Liver (tissue), 3 donors: ENCODE data around the gene GRAMD1A.

Experiments
- CTCF ChIP-seq: fragments of 150-350 bp; IDR thresholded peaks from 2 replicates; pipeline ENCODE4 v1.5.1; 2017; ENCODE audit warnings: improper control_type of control experiment, low read depth, low read length; ENCODE audit not compliant: missing input control
- JUND ChIP-seq, 2 donors: IDR thresholded peaks; 2 replicates each; pipeline ENCODE4 v1.6.1; 2016; ENCODE audit warnings: antibody characterized with exemption in 2 of 2
- SP1 ChIP-seq: IDR thresholded peaks from 2 replicates; pipeline ENCODE4 v1.6.1; 2018; ENCODE audit warnings: antibody characterized with exemption, mild to moderate bottlenecking
- TAF1 ChIP-seq: conservative IDR thresholded peaks from 2 replicates; pipeline ENCODE4 v1.6.1; 2016; ENCODE audit warnings: antibody characterized with exemption, mild to moderate bottlenecking
- donor health status: healthy.
- donor health status: healthy.

GRCh38 chr19:35074426-35075201, 74.5 kb downstream of the GRAMD1A start:
- no peak for TF ChIP-seq TAF1
- TF ChIP-seq SP1: no peak
- TF ChIP-seq JUND (IDR thresholded peaks at IDR 0.05): no peak
- TF ChIP-seq CTCF: no peak
